Activated T-cell treated with anti-CD3 and anti-CD28 coated beads, Interleukin-2, amount 50 U/mL, for 24 hours (primary cell): ENCODE results near the gene GAA.
"Not testable (repeated sequence)": the region's sequence is repeated elsewhere in the genome, so short reads cannot be mapped to it uniquely, and the experiment has no call there.

Source experiments
- DNase-seq: peaks from one replicate; pipeline ENCODE4 v3.0.0-alpha.2; 2020
- H3K27ac Mint-ChIP-seq: 2 replicates; pipeline ENCODE4 v1.8.0; 2020; ENCODE audit warnings: mild to moderate bottlenecking, mixed read lengths
- H3K27me3 Mint-ChIP-seq: 2 replicates; pipeline ENCODE4 v1.8.0; 2020; ENCODE audit warnings: mixed read lengths
- H3K36me3 Mint-ChIP-seq: 2 replicates; pipeline ENCODE4 v1.8.0; 2020; ENCODE audit warnings: low read depth, mixed read lengths
- H3K4me1 Mint-ChIP-seq: 2 replicates; pipeline ENCODE4 v1.8.0; 2020; ENCODE audit warnings: low read depth, mixed read lengths
- H3K4me3 Mint-ChIP-seq: 2 replicates; pipeline ENCODE4 v1.8.0; 2020; ENCODE audit warnings: mild to moderate bottlenecking, moderate library complexity, mixed read lengths
- H3K9me3 Mint-ChIP-seq: 2 replicates; pipeline ENCODE4 v1.8.0; 2020; ENCODE audit warnings: mixed read lengths

Gene GAA

DNA sequence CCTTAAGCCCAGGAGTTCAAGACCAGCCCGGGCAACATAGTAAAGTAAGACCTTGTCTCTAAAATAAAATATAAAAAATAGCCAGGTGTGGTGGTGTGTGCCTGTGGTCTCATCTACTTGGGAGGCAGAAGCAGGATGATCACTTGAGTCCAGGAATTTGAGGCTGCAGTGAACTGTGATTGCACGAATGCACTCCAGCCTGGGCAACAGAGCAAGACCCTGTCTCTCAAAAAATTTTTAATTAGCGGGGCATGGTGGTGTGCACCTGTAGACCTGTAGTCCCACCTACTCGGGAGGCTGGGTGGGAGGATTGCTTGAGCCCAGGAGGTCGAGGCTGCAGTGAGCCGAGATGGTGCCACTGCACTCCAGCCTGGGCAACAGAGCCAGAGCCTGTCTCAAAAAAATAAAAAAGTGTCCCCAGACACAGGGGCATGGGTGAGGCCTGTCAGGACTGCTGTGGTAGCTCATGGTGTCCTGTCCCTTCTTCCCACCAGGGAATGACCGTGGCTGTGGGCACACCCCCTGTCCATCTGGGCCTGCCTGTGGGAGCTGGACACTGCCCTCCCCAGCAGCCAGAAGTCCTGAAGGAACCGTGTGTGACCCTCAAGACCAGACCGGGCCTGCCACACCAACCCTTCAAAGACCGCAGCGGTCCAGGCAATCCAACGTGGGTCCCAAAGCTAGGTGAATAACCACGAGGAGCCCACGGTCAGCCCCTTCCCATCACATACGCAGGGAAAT is 30.8 kb upstream of the GAA start:
- no peak for DNase-seq
- Mint-ChIP-seq H3K27ac (no peak overlapping the region), H3K4me3 (no peak overlapping the region), H3K27me3 (peaks cover 2% of the 10 kb centered on the region), H3K36me3 (no peaks in the 10 kb centered on the region), H3K4me1 (peaks cover 6% of the 10 kb centered on the region), H3K9me3 (no peaks in the 10 kb centered on the region)

DNA sequence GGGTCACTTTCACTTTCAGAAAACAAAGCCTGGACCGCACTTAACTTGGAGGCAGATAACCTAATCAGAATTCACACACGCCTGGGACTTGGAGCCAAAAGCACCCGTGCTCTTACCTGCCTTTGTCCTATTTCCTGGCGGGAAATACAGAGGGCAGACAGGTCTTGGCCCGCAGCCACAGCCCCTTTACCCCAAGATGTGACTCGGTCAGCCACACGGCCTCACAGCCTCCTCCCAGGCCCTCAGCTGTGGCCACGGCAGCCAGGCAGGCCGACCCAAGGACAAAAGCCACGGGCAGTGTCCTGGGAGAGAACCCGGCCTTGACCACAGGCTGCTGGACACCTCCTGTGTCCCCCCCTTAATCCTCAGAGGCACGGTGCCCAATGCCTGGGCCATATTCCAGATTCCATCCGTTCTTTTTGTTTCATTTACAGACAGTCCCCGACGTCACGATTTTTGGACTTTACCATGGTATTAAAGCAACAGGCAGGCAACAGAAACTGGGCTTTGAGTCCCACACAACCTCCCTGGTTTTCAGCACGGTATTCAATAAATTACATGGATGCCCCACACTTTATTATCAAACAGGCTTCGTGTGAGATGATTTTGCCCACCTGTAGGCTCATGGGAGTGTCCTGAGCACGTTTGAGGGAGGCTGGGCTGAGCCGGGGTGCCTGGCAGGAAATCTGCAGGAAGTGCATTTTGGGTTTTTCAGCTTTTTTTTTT is 30.1 kb upstream of the GAA start:
- Mint-ChIP-seq H3K9me3 (no peaks in the 10 kb centered on the region), H3K4me1 (peaks cover 6% of the 10 kb centered on the region), H3K27ac (no peak overlapping the region), H3K4me3 (no peak overlapping the region), H3K36me3 (no peaks in the 10 kb centered on the region), H3K27me3 (peaks cover 2% of the 10 kb centered on the region)
- DNase-seq, result no peak

DNA sequence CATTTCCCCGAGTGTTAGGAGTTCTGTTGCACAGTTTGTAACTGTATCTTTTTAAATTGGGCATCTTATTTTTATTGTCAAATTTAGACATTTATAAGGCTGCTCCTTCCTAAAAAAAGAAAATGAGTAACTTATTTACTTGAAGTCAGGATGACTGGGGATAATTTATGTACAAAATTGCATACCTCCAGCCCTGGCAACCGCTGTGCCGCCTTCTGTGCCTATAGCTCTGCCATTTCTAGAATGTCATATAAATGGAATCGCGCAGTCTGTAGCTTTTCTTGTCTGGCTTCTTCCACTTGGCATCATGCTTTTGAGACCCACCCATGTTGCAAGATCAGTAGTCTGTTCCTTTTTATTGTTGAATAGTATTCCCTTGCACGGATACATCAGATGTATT is 29.0 kb upstream of the GAA start:
- Mint-ChIP-seq H3K27me3 (peaks cover 2% of the 10 kb centered on the region), H3K9me3 (no peaks in the 10 kb centered on the region), H3K4me1 (peaks cover 6% of the 10 kb centered on the region), H3K36me3 (no peaks in the 10 kb centered on the region), H3K27ac (no peak overlapping the region), H3K4me3 (no peak overlapping the region)
- no peak for DNase-seq

DNA sequence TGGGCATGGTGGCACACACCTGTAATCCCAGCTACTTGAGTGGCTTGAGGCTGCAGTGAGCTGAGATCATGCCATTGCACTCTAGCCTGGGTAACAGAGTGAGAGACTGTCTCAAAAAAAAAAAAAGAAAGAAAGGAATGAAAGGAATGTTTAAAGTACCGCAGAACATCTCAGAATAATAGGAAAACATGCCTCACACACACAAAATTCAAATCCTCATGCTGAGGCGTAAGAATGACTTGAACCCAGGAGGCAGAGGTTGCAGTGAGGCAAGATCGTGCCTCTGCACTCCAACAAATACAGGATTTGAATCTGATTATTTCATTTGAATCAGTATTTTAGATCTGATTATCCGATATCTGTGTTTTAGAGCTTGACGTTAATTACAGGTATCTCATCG is 21.3 kb upstream of the GAA start:
- H3K27ac Mint-ChIP-seq, result no peak overlapping the region
- DNase-seq, result no peak

DNA sequence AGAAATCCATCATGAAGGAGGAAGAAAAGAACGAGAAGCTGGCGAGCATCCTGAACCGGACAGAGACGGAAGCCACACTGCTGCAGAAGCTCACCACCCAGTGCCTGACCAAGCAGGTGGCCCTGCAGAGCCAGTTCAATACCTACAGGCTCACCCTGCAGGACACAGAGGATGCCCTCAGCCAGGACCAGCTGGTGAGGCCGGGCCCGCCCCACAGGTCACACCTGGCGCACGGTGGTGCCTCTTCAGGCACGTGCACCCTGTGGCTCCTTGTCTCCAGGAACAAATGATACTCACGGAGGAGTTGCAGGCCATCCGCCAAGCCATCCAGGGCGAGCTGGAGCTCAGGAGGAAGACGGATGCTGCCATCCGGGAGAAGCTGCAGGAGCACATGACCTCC is 19.8 kb upstream of the GAA start:
- Mint-ChIP-seq H3K4me1 (peaks cover 6% of the 10 kb centered on the region), H3K9me3 (no peaks in the 10 kb centered on the region), H3K4me3 (no peak overlapping the region), H3K27ac (no peak overlapping the region), H3K27me3 (peaks cover 3% of the 10 kb centered on the region), H3K36me3 (no peaks in the 10 kb centered on the region)
- DNase-seq, result no peak

More for the DNA sequence above, 21.3 kb upstream of the GAA start:
- Mint-ChIP-seq H3K4me3 (no peak overlapping the region), H3K4me1 (peaks cover 6% of the 10 kb centered on the region), H3K9me3 (no peaks in the 10 kb centered on the region), H3K27me3 (peaks cover 3% of the 10 kb centered on the region), H3K36me3 (no peaks in the 10 kb centered on the region)

DNA sequence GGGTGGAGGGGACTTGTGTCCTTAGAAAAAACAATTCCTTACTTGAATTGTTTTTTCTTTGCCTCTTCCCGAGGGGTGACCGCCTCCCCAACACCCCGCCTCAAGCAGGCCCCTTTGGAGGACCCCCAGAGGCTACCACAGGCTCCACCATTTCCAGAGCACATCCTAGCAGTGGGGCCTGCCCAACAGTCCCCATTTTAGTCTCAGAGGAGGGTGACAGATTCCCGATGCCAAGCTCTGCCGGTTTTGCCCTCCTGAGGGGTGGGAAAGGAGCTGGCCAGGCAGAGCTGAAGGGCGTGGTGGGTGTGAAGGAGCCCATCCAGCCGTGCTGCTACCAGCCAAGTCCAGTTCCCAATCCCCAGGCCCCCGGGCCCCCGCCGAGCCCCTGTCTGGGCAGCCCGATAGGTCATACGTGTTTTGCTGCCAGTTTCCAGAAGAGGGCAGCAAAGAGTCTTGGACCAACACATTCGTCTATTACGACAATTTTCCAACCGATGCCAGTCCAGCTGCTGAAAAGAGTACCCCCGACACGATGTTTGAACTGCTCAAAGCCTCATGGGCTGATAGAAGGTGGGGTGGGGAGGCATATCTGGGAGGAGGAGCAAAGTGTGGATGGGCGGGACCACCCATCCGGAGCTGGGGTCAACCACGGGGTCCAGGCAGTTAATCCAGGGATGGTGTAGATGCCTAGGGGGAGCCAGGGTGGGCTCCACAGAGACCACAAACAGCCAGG is 18.8 kb upstream of the GAA start:
- no peak overlapping the region for H3K4me3 Mint-ChIP-seq
- DNase-seq, result peak; percentile 72
- no peaks in the 10 kb centered on the region for H3K36me3 Mint-ChIP-seq
- H3K4me1 Mint-ChIP-seq, result peaks cover 6% of the 10 kb centered on the region
- no peak overlapping the region for H3K27ac Mint-ChIP-seq
- peaks cover 3% of the 10 kb centered on the region for H3K27me3 Mint-ChIP-seq
- no peaks in the 10 kb centered on the region for H3K9me3 Mint-ChIP-seq

DNA sequence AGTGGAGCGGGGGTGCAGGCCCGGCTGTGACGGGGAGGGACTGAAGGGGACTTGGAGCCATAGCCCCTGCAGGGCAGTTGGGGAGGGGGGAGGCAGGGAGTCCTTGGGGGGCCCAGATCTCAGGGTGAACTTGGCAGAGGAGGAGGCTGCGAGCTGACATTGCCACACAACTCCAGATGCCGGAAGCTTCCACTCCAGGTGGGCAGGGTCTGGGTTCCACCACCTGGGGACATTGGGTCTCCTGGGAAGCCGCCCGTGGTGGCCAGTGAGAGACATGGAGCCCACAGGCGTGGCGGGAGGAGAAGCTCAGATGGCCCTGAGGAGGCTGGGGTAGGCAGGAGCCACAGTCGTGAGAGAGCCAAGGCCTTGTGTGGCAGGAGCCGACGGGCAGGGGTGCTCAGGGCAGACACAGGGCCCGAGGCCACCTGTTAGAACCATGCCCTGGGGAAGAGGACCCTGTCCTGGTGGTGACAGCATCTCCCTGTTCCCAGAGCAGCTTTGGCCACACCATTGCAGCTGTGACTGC is 18.2 kb upstream of the GAA start:
- no peak for DNase-seq
- Mint-ChIP-seq H3K36me3 (no peaks in the 10 kb centered on the region), H3K4me1 (peaks cover 6% of the 10 kb centered on the region), H3K4me3 (no peak overlapping the region), H3K9me3 (no peaks in the 10 kb centered on the region), H3K27me3 (peaks cover 3% of the 10 kb centered on the region), H3K27ac (no peak overlapping the region)

DNA sequence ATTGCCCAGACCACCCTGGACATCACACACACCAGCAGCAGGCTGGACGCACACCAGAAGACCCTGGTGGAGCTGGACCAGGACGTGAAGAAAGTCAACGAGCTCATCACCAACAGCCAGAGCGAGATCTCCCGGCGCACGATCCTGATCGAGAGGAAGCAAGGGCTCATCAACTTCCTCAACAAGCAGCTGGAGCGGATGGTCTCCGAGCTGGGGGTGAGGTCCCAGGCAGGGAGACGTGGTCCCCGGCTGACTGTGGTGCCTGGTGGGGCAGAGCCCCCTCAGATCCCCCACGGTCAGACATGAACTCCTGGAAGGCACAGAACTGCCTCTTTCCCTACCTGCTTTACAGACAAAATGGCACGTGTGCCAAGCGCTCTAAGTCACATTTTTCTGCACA is 16.6 kb upstream of the GAA start:
- no peaks in the 10 kb centered on the region for H3K36me3 Mint-ChIP-seq
- no peaks in the 10 kb centered on the region for H3K27me3 Mint-ChIP-seq
- no peak for DNase-seq
- H3K27ac Mint-ChIP-seq, result peak overlapping the region; percentile 33
- no peaks in the 10 kb centered on the region for H3K9me3 Mint-ChIP-seq
- no peak overlapping the region for H3K4me3 Mint-ChIP-seq
- peaks cover 6% of the 10 kb centered on the region for H3K4me1 Mint-ChIP-seq

DNA sequence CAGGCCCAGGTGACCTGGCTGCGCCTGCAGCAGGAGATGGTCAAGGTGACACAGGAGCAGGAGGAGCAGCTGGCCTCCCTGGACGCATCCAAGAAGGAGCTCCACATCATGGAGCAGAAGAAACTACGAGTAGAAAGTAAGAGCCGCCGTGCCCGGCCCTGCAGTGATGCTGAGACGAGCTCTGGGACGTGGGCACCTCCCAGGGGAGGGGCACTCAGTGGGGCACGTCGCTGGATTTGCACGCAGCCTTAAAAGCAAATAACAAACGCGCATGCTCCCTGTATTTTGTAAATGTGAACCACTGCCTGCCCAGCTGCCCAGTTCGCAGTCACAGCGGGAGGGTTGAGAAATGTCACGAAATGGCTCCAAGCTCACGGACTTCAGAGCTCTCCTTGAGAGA is 15.3 kb upstream of the GAA start:
- Mint-ChIP-seq H3K9me3 (no peaks in the 10 kb centered on the region), H3K27ac (no peak overlapping the region), H3K4me1 (peaks cover 6% of the 10 kb centered on the region), H3K36me3 (no peaks in the 10 kb centered on the region), H3K4me3 (no peak overlapping the region), H3K27me3 (no peaks in the 10 kb centered on the region)
- no peak for DNase-seq

DNA sequence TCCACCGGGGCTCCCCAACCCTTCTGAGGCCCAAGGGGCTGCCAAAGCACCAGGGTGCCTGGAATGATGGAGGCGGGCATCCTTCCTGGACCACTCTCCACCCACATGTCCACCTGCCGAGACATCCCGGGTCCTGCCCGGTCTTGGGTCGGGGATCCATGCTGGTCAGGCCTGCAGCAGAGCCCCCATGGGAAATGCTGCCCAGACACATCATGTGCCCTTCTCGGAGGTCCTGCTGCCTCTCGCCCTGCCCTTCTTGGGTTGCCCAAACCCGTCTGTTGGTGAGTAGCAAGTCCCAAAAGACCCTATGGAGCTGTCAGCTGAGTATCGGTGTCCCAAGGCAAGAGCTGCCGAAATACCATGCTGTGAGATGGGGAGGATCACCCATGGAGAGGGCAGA is 14.8 kb upstream of the GAA start:
- Mint-ChIP-seq H3K4me1 (peaks cover 6% of the 10 kb centered on the region), H3K36me3 (no peaks in the 10 kb centered on the region), H3K9me3 (no peaks in the 10 kb centered on the region), H3K27me3 (no peaks in the 10 kb centered on the region), H3K4me3 (no peak overlapping the region), H3K27ac (no peak overlapping the region)
- DNase-seq, result no peak

DNA sequence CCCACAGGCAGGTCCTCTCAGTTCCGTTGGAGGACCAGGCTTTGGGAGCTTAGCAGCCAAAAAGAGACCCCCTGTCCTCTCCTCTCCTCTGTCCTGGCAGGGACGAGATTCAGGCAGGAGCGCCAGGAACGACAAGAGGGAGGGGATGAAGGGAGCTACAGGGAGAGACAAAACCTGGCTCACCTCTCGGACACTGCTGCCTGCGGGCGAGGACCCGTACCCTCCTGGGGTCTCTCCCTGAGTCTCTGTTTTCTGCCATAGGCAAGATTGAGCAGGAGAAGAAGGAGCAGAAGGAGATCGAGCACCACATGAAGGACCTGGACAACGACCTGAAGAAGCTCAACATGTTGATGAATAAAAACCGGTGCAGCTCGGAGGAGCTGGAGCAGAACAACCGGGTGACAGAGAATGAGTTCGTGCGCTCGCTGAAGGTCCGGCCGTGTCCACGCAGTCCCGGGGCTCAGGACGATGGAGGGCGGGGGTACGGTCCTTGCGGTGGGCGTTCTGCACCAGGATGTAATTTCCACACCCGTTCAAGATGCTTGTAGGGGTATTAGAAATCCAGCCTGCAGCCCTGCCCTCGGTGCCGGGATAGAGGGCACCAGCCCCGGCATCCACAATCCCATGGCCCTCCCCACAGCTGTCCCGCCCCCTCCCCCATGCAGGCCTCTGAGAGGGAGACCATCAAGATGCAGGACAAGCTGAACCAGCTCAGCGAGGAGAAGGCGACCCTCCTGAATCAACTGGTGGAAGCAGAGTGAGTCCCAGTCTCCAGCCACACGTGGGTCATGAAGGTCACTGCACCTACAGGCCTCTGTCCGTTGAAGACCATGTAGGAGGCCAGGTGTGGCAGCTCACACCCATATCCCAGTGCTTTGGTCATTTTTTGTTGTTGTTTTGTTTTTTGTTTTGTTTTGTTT is 13.8 kb upstream of the GAA start:
- H3K4me3 Mint-ChIP-seq, result no peak overlapping the region
- DNase-seq, result no peak
- H3K27ac Mint-ChIP-seq, result no peak overlapping the region
- no peaks in the 10 kb centered on the region for H3K27me3 Mint-ChIP-seq
- H3K9me3 Mint-ChIP-seq, result no peaks in the 10 kb centered on the region
- peaks cover 4% of the 10 kb centered on the region for H3K4me1 Mint-ChIP-seq
- no peaks in the 10 kb centered on the region for H3K36me3 Mint-ChIP-seq

DNA sequence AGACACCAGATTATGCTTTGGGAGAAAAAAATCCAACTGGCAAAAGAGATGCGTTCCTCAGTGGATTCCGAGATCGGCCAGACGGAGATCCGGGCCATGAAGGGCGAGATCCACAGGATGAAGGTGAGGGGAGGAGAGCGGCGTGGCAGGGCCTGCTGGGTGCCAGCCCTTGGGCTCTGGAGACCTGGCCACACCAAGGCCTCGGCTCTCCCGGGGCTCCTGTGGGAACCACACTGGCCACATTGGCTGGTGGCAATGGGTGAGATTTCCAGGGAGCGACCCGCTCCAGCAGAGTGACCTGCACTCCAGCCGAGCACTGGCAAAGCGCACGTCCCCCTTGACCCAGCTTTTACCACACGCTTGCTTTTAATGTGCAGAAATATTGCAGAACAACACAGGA is 11.6 kb upstream of the GAA start:
- Mint-ChIP-seq H3K27ac (no peak overlapping the region), H3K9me3 (no peaks in the 10 kb centered on the region), H3K27me3 (no peaks in the 10 kb centered on the region), H3K4me1 (no peaks in the 10 kb centered on the region), H3K4me3 (no peak overlapping the region), H3K36me3 (no peaks in the 10 kb centered on the region)
- DNase-seq, result no peak

DNA sequence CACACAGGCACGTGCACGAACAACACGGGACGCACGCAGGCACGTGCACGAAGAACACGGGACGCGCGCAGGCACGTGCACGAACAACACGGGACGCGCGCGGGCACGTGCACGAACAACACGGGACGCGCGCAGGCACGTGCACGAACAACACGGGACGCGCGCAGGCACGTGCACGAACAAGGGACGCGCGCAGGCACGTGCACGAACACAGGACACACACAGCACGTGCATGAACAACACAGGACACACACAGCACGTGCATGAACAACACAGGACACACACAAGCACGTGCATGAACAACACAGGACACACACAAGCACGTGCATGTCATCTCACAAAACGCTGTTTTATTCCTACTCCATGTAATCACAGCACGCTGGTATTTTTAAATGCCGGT is 11.2 kb upstream of the GAA start:
- H3K9me3 Mint-ChIP-seq, DNase-seq, H3K36me3 Mint-ChIP-seq, H3K27me3 Mint-ChIP-seq, H3K27ac Mint-ChIP-seq, H3K4me1 Mint-ChIP-seq, H3K4me3 Mint-ChIP-seq: not testable (repeated sequence)

DNA sequence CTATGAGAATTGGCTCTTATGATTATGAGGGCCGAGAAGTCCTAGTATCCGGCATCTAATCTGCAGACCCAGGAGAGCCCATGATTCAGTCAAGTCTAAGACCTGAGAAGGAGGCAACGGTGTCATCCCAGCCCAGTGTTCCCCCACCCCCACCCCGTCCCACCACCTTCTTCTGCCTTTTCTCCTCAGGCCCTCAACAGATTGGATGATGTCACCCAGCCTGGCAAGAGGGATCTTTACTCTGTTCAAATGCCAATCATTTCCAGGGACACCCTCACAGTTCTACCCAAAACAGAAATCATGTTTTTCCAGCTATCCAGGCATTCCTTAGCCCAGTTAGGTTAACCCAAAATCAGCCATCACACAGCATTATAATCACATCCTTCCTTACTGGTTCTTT is 10.0 kb upstream of the GAA start:
- Mint-ChIP-seq H3K27ac (no peak overlapping the region), H3K4me1 (no peaks in the 10 kb centered on the region), H3K4me3 (no peak overlapping the region), H3K9me3 (no peaks in the 10 kb centered on the region), H3K36me3 (no peaks in the 10 kb centered on the region), H3K27me3 (no peaks in the 10 kb centered on the region)
- no peak for DNase-seq
